ENCODE results near the gene TFCP2.

DNA sequence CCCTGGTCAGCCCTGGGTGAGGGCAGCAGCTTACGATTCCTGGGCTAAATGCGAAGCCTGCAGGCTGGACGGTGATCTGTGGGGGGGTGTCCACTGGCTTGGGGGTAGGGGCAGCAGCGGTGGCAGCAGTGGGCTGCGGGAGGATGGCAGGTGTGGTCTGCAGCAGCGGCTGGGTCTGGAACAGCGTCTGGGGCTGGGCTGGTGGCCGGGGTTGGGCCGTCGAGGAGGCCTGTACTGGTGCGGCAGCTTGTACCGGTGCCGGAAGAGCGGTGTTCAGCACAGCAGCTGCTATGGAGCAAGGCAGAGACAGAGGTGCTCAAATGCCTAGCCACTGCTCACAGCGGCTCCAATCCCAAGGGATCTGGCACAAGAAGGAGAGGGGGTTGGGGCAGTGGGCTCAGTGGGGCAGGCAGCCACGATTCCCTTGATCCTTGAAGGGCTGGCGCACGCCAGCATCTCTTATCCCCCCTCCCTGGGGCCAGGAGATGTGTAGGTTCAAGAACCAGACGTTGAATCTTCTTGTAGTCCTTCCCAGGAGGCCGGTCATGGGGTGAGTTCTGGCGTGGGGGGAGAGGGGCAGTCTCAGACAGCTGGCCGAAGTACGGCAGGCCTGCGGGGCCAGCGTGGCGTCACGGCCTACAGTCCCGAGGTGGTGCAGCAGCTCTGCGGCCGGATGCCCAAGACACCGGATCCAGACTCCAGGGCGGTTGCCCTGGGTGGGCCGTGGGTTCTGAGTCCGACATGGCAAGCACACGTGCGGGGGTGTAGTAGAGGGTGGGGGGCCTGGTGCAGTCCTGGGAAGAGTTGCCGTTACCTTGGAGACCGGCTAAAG lies 25.0 kb upstream of the TFCP2 start:
- TF ChIP-seq POLR2A (IDR thresholded peaks at IDR 0.05) = no peak
- TF ChIP-seq, protein P1, sequence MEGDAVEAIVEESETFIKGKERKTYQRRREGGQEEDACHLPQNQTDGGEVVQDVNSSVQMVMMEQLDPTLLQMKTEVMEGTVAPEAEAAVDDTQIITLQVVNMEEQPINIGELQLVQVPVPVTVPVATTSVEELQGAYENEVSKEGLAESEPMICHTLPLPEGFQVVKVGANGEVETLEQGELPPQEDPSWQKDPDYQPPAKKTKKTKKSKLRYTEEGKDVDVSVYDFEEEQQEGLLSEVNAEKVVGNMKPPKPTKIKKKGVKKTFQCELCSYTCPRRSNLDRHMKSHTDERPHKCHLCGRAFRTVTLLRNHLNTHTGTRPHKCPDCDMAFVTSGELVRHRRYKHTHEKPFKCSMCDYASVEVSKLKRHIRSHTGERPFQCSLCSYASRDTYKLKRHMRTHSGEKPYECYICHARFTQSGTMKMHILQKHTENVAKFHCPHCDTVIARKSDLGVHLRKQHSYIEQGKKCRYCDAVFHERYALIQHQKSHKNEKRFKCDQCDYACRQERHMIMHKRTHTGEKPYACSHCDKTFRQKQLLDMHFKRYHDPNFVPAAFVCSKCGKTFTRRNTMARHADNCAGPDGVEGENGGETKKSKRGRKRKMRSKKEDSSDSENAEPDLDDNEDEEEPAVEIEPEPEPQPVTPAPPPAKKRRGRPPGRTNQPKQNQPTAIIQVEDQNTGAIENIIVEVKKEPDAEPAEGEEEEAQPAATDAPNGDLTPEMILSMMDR (IDR thresholded peaks at IDR 0.05) = no peak
